Neuron (in vitro differentiated cells): ENCODE results near the gene GALM.
"Not testable (repeated sequence)": the region's sequence is repeated elsewhere in the genome, so short reads cannot be mapped to it uniquely, and the experiment has no call there.

Experiments used
- H2AFZ ChIP-seq: one replicate; pipeline ENCODE4 v1.6.1; 2013; ENCODE audit warnings: low read depth, mild to moderate bottlenecking, inconsistent platforms, low read length, moderate library complexity
- H3K27me3 ChIP-seq: one replicate; pipeline ENCODE4 v1.6.1; 2013; ENCODE audit warnings: low read length; ENCODE audit not compliant: insufficient read depth
- H3K36me3 ChIP-seq: one replicate; pipeline ENCODE4 v1.6.1; 2013; ENCODE audit warnings: low read length; ENCODE audit not compliant: insufficient read depth
- H3K4me1 ChIP-seq: one replicate; pipeline ENCODE4 v1.6.1; 2013; ENCODE audit warnings: low read length; ENCODE audit not compliant: insufficient read depth
- H3K4me3 ChIP-seq: 2 replicates; pipeline ENCODE4 v1.5.1; 2013; ENCODE audit warnings: mild to moderate bottlenecking, low read length, moderate library complexity
- H3K9me3 ChIP-seq: one replicate; pipeline ENCODE4 v1.6.1; 2013; ENCODE audit warnings: low read length

Gene GALM

GRCh38 chr2:38712871-38713270 is 47.0 kb downstream of the GALM start:
- H3K4me1 ChIP-seq, result no peaks in the 10 kb centered on the region
- no peaks in the 10 kb centered on the region for H3K36me3 ChIP-seq
- no peaks in the 10 kb centered on the region for H3K9me3 ChIP-seq

GRCh38 chr2:38713338-38713737 is 47.4 kb downstream of the GALM start:
- H3K27me3 ChIP-seq, result no peaks in the 10 kb centered on the region
- H3K9me3 ChIP-seq, result no peaks in the 10 kb centered on the region
- H3K4me3 ChIP-seq, result no peak overlapping the region
- no peak overlapping the region for H2AFZ ChIP-seq
- H3K4me1 ChIP-seq, result no peaks in the 10 kb centered on the region
- no peaks in the 10 kb centered on the region for H3K36me3 ChIP-seq

More at GRCh38 chr2:38712871-38713270, 47.0 kb downstream of the GALM start:
- Histone ChIP-seq H3K27me3 (no peaks in the 10 kb centered on the region), H2AFZ (no peak overlapping the region), H3K4me3 (no peak overlapping the region)

GRCh38 chr2:38714941-38715340 is 49.0 kb downstream of the GALM start:
- H2AFZ ChIP-seq, H3K36me3 ChIP-seq, H3K4me1 ChIP-seq, H3K27me3 ChIP-seq, H3K4me3 ChIP-seq, H3K9me3 ChIP-seq: not testable (repeated sequence)

- H3K4me3 ChIP-seq, result no peak overlapping the region
- H3K27me3 ChIP-seq, result no peaks in the 10 kb centered on the region
- H2AFZ ChIP-seq, result no peak overlapping the region
- no peaks in the 10 kb centered on the region for H3K4me1 ChIP-seq
- H3K36me3 ChIP-seq, result no peaks in the 10 kb centered on the region
- H3K9me3 ChIP-seq, result no peaks in the 10 kb centered on the region
Measured at GRCh38 chr2:38716185-38716584, 50.3 kb downstream of the GALM start.

GRCh38 chr2:38718601-38719000 is 52.7 kb downstream of the GALM start:
- Histone ChIP-seq H3K9me3 (no peaks in the 10 kb centered on the region), H3K4me3 (no peak overlapping the region), H3K36me3 (no peaks in the 10 kb centered on the region), H3K27me3 (no peaks in the 10 kb centered on the region), H2AFZ (no peak overlapping the region), H3K4me1 (no peaks in the 10 kb centered on the region)

- Histone ChIP-seq H3K4me3 (no peak overlapping the region), H3K27me3 (no peaks in the 10 kb centered on the region), H3K9me3 (no peaks in the 10 kb centered on the region), H3K4me1 (no peaks in the 10 kb centered on the region), H3K36me3 (no peaks in the 10 kb centered on the region), H2AFZ (no peak overlapping the region)
Measured at GRCh38 chr2:38719706-38720105, 53.8 kb downstream of the GALM start.

GRCh38 chr2:38720613-38721241 is 54.8 kb downstream of the GALM start:
- no peaks in the 10 kb centered on the region for H3K36me3 ChIP-seq
- H3K27me3 ChIP-seq, result no peaks in the 10 kb centered on the region
- no peaks in the 10 kb centered on the region for H3K4me1 ChIP-seq
- H2AFZ ChIP-seq, result no peak overlapping the region
- H3K9me3 ChIP-seq, result no peaks in the 10 kb centered on the region
- H3K4me3 ChIP-seq, result no peak overlapping the region

- Histone ChIP-seq H3K9me3 (no peaks in the 10 kb centered on the region), H3K36me3 (no peaks in the 10 kb centered on the region), H3K4me3 (no peak overlapping the region), H3K4me1 (no peaks in the 10 kb centered on the region), H2AFZ (no peak overlapping the region), H3K27me3 (no peaks in the 10 kb centered on the region)
Measured at GRCh38 chr2:38722271-38723061, 56.6 kb downstream of the GALM start.

GRCh38 chr2:38723173-38723572 is 57.3 kb downstream of the GALM start:
- no peak overlapping the region for H2AFZ ChIP-seq
- no peaks in the 10 kb centered on the region for H3K27me3 ChIP-seq
- no peaks in the 10 kb centered on the region for H3K36me3 ChIP-seq
- no peak overlapping the region for H3K4me3 ChIP-seq
- no peaks in the 10 kb centered on the region for H3K4me1 ChIP-seq
- no peaks in the 10 kb centered on the region for H3K9me3 ChIP-seq

GRCh38 chr2:38727661-38728060 is 61.7 kb downstream of the GALM start:
- Histone ChIP-seq H3K4me3 (no peak overlapping the region), H3K27me3 (no peaks in the 10 kb centered on the region)

GRCh38 chr2:38728694-38729093 is 62.8 kb downstream of the GALM start:
- Histone ChIP-seq H3K36me3 (peaks cover 21% of the 10 kb centered on the region), H3K9me3 (no peaks in the 10 kb centered on the region), H3K27me3 (no peaks in the 10 kb centered on the region), H2AFZ (no peak overlapping the region), H3K4me3 (no peak overlapping the region), H3K4me1 (no peaks in the 10 kb centered on the region)

More at GRCh38 chr2:38727661-38728060, 61.7 kb downstream of the GALM start:
- Histone ChIP-seq H2AFZ (no peak overlapping the region), H3K9me3 (no peaks in the 10 kb centered on the region), H3K36me3 (peaks cover 14% of the 10 kb centered on the region), H3K4me1 (no peaks in the 10 kb centered on the region)

- Histone ChIP-seq H3K36me3 (peaks cover 23% of the 10 kb centered on the region), H3K4me3 (no peak overlapping the region), H3K27me3 (no peaks in the 10 kb centered on the region), H3K9me3 (no peaks in the 10 kb centered on the region), H3K4me1 (no peaks in the 10 kb centered on the region), H2AFZ (no peak overlapping the region)
Measured at GRCh38 chr2:38731090-38731489, 65.2 kb downstream of the GALM start.

- Histone ChIP-seq H3K9me3 (no peaks in the 10 kb centered on the region), H2AFZ (no peak overlapping the region), H3K4me3 (no peak overlapping the region), H3K36me3 (peaks cover 23% of the 10 kb centered on the region), H3K4me1 (no peaks in the 10 kb centered on the region), H3K27me3 (no peaks in the 10 kb centered on the region)
Measured at GRCh38 chr2:38731684-38732221, 65.8 kb downstream of the GALM start.
